GM20000 (cell line): ENCODE measurements around the gene GPR132.
A peak's percentile ranks its signal among the peaks of the same experiment; 100 is the strongest.

Source experiments
- DNase-seq: peaks from one replicate; pipeline ENCODE4 v3.0.0; 2012; ENCODE audit warnings: low spot score
- TF ChIP-seq, protein P1 (sequence below): IDR thresholded peaks from 2 replicates; pipeline ENCODE4 v1.5.1; 2012; ENCODE audit warnings: mild to moderate bottlenecking, control low read depth; ENCODE audit errors: extremely low read depth, missing control alignments

The GPR132 gene

GRCh38 chr14:105085766-105086165 lies 20.5 kb upstream of the GPR132 start:
- DNase-seq = peak; percentile 18
- TF ChIP-seq, protein P1, sequence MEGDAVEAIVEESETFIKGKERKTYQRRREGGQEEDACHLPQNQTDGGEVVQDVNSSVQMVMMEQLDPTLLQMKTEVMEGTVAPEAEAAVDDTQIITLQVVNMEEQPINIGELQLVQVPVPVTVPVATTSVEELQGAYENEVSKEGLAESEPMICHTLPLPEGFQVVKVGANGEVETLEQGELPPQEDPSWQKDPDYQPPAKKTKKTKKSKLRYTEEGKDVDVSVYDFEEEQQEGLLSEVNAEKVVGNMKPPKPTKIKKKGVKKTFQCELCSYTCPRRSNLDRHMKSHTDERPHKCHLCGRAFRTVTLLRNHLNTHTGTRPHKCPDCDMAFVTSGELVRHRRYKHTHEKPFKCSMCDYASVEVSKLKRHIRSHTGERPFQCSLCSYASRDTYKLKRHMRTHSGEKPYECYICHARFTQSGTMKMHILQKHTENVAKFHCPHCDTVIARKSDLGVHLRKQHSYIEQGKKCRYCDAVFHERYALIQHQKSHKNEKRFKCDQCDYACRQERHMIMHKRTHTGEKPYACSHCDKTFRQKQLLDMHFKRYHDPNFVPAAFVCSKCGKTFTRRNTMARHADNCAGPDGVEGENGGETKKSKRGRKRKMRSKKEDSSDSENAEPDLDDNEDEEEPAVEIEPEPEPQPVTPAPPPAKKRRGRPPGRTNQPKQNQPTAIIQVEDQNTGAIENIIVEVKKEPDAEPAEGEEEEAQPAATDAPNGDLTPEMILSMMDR = no peak

- DNase-seq = no peak
- TF ChIP-seq, protein P1 = no peak
These were observed 19.7 kb upstream of the GPR132 start for GRCh38 chr14:105084741-105085571.

DNA sequence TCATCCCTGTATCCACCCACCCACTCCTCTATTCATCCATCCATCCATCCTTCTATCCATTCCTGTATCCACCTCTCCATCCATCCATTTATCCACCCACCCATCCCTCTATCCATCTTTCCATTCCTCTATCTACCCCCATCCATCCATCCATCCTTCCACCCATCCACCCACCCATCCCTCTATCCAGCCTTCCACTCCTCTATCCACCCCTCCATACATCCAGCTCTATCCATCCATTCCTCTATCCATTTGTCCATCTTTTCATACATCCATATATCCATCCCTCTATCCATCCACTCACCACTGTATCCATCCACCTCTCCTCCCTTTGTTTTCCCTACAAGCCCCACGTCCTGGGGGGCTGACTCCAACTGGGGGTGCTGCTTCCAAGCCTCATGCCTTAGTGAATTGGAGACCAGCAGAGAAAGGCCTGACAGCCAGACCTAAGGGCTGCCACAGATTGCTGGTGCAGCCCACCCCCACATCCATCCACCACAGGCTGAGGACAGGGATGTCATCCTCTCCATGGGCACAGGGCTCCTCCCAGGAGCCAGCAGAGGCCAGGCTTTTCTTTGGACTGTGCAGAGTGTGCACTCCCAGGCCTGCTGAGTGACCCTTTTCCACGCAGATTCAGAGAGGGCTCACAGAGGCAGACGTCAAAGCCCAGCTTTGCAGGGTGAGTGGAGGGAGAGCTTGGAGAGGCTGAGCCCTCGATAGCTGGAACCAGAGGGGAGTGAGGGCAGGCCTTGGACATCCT lies 18.9 kb upstream of the GPR132 start:
- DNase-seq = no peak
- TF ChIP-seq, protein P1 = no peak

GRCh38 chr14:105082703-105083102 lies 17.5 kb upstream of the GPR132 start:
- DNase-seq = no peak
- TF ChIP-seq, protein P1 = no peak

GRCh38 chr14:105081473-105081872 lies 16.2 kb upstream of the GPR132 start:
- peak; percentile 32 for DNase-seq

GRCh38 chr14:105080161-105080560 lies 14.9 kb upstream of the GPR132 start:
- DNase-seq = no peak
- TF ChIP-seq, protein P1 = no peak

DNA sequence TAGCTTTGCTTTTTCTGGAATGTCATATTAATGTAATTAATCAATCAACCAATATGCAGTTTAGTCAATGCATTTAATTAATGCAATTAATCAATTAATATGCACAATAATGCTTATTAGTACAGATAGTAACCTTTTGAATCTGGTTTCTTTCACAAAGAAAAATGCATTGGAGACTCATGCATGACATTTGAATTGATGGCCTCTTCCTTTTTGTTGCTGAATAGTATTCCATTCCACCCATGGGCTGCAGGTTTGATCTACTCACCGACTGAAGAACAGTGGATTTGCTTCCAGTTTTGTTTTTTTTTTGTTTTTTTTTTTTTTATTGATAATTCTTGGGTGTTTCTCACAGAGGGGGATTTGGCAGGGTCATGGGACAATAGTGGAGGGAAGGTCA lies 13.1 kb upstream of the GPR132 start:
- DNase-seq = no peak
- TF ChIP-seq, protein P1 = no peak
